GM12878 (cell line): Measurements from ENCODE around the gene UTP4. TPM values are rescaled to one million over a fixed set of nuclear protein-coding genes. Genes with fewer than 3 reads are reported as not detected.

Experiments used
- ATAC-seq: fragments of 200-7000 bp; cut with Tn5 transposase; 3 replicates; pipeline ENCODE4 v1.9.1; 2020; ENCODE audit warnings: mild to moderate bottlenecking, moderate library complexity
- BruUV-seq: library from RNA; stranded (reverse); fragments of 400-500 nt; replicated peaks from 2 replicates; lab custom pipeline; 2021; lab: Mats Ljungman, UMichigan
- CTCF ChIA-PET: fragments of 300-600 bp; sonication (Branson Sonifier 250); formaldehyde crosslinking; extraction: SDS; loops from one replicate; lab custom pipeline; 2021; ENCODE audit warnings: inconsistent platforms; lab: Yijun Ruan, JAX
- POLR2A ChIA-PET: fragments of 350-600 bp; formaldehyde crosslinking; extraction: SDS; loops from one replicate; lab custom pipeline; 2021; ENCODE audit warnings: inconsistent platforms; lab: Charles Lee
- RAD21 ChIA-PET: fragments of 300-600 bp; sonication (Branson Sonifier 250); formaldehyde crosslinking; loops from one replicate; lab custom pipeline; 2023; ENCODE audit warnings: antibody characterized with exemption; ENCODE audit not compliant: unreplicated experiment; lab: Charles Lee
- SMC1A ChIA-PET: fragments of 300-600 bp; sonication (Branson Sonifier 250); formaldehyde crosslinking; loops from one replicate; lab custom pipeline; 2023; ENCODE audit not compliant: unreplicated experiment, uncharacterized antibody; lab: Charles Lee
- DNase-seq: peaks from one replicate; pipeline ENCODE4 v3.0.0-alpha.2; 2011; ENCODE audit warnings: low read depth, low spot score
- FAIRE-seq: peaks from 3 replicates; lab custom pipeline; 2011; peaks lifted over from hg19 to GRCh38; lab: Jason Lieb, UNC
- H2AFZ ChIP-seq: 2 replicates; pipeline ENCODE4 v1.6.0; 2011; ENCODE audit warnings: low read depth, low read length, control low read depth; ENCODE audit not compliant: control insufficient read depth
- H3K27ac ChIP-seq: 2 replicates; pipeline ENCODE4 v1.5.1; 2011; ENCODE audit warnings: control low read depth; ENCODE audit not compliant: control insufficient read depth, insufficient read depth
- H3K27me3 ChIP-seq, 2 experiments: replicated peaks in 1 of 2; 2 replicates each; pipeline versions ENCODE4 v1.6.0 to v1.6.1; 2011; ENCODE audit warnings: low read length in 1 of 2; ENCODE audit not compliant: control insufficient read depth in 2 of 2, insufficient read depth in 2 of 2
- H3K36me3 ChIP-seq, 2 experiments: 2 replicates each; pipeline ENCODE4 v1.5.1; 2011; ENCODE audit warnings: low read length in 1 of 2; ENCODE audit not compliant: control insufficient read depth in 2 of 2, insufficient read depth in 2 of 2
- H3K4me1 ChIP-seq: 2 replicates; pipeline ENCODE4 v1.6.1; 2011; ENCODE audit warnings: mild to moderate bottlenecking, low read length, moderate library complexity, mixed read lengths; ENCODE audit not compliant: control insufficient read depth, insufficient read depth
- H3K4me2 ChIP-seq: 2 replicates; pipeline ENCODE4 v1.6.0; 2011; ENCODE audit warnings: control low read depth; ENCODE audit not compliant: control insufficient read depth, insufficient read depth
- H3K4me3 ChIP-seq: fragments of 200-600 bp; sonication (generic); 2 replicates; pipeline ENCODE4 v1.5.1; 2016
- H3K79me2 ChIP-seq: 2 replicates; pipeline ENCODE4 v1.6.0; 2011; ENCODE audit warnings: low read length; ENCODE audit not compliant: control insufficient read depth, insufficient read depth
- H3K9ac ChIP-seq: 2 replicates; pipeline ENCODE4 v1.8.0; 2011; ENCODE audit warnings: low read length, control low read depth, mixed read lengths; ENCODE audit not compliant: control insufficient read depth, insufficient read depth
- H3K9me3 ChIP-seq: replicated peaks from 3 replicates; pipeline ENCODE4 v1.5.1; 2011; ENCODE audit warnings: mild to moderate bottlenecking, low read length; ENCODE audit not compliant: control insufficient read depth, insufficient read depth
- H4K20me1 ChIP-seq: 2 replicates; pipeline ENCODE4 v1.6.0; 2011; ENCODE audit not compliant: control insufficient read depth, insufficient read depth
- CEBPB ChIP-seq, 2 experiments: fragments of 150-350 bp in 1 of 2; IDR thresholded peaks; 2 replicates each; pipeline ENCODE4 v1.6.1; 2012 to 2014; ENCODE audit warnings: low read depth in 2 of 2, low read length in 2 of 2, borderline replicate concordance in 1 of 2, inconsistent platforms in 1 of 2
- CHD1 ChIP-seq: IDR thresholded peaks from 2 replicates; pipeline ENCODE4 v1.6.1; 2012; ENCODE audit warnings: low read depth, low read length, improper control_type of control experiment
- E2F4 ChIP-seq: IDR thresholded peaks from 2 replicates; pipeline ENCODE4 v1.6.1; 2012; ENCODE audit warnings: low read depth, low read length, improper control_type of control experiment
- ELK1 ChIP-seq: IDR thresholded peaks from 2 replicates; pipeline ENCODE4 v1.6.1; 2012; ENCODE audit warnings: low read depth, low read length, improper control_type of control experiment
- ESRRA ChIP-seq: IDR thresholded peaks from 2 replicates; pipeline ENCODE4 v1.6.1; 2012; ENCODE audit warnings: mild to moderate bottlenecking, low read length, improper control_type of control experiment
- ZBTB11 ChIP-seq: fragments of 450-650 bp; formaldehyde crosslinking; IDR thresholded peaks from 2 replicates; pipeline ENCODE4 v1.5.0; 2022; ENCODE audit warnings: mild to moderate bottlenecking, missing genetic modification characterization
- ZBTB40 ChIP-seq: fragments of 450-650 bp; IDR thresholded peaks from 2 replicates; pipeline ENCODE4 v1.6.1; 2016; ENCODE audit warnings: mild to moderate bottlenecking, moderate library complexity, borderline replicate concordance
- ZNF207 ChIP-seq: fragments of 450-650 bp; IDR thresholded peaks from 2 replicates; pipeline ENCODE4 v1.6.1; 2014; ENCODE audit warnings: antibody characterized with exemption, mild to moderate bottlenecking, borderline replicate concordance
- ZZZ3 ChIP-seq: IDR thresholded peaks from 2 replicates; pipeline ENCODE4 v1.6.1; 2011; ENCODE audit warnings: low read depth; ENCODE audit not compliant: control insufficient read depth, insufficient read length
- WGBS: methylation state at CpG from one replicate; pipeline ENCODE4 v1.1.6; 2016; ENCODE audit warnings: low lambda C conversion rate; ENCODE audit not compliant: insufficient replicate concordance, insufficient coverage; ENCODE audit errors: missing lambda C conversion rate; 5-methylcytosine and 5-hydroxymethylcytosine counted together
- in situ Hi-C: fragments of 300-500 bp; cut with MboI; formaldehyde crosslinking; loops from 9 replicates; pipeline ENCODE4 v1.14.3; 2018; ENCODE audit warnings: mixed read lengths
- intact Hi-C: fragments of 100-400 bp; cut with micrococcal nuclease; formaldehyde crosslinking; loops from one replicate; pipeline ENCODE4 v1.14.2; 2022; ENCODE audit not compliant: unreplicated experiment
- polyA plus RNA-seq, 11 experiments: library from polyadenylated mRNA; depleted of rRNA in 4 of 11; unstranded in 6 of 11; stranded (reverse) in 5 of 11; fragments of >200 nt; fragmentation: Nextera tagmentation in 4 of 11; fragmentation: Illumina TruSeq in 1 of 11; extraction: Ambion mirVana in 4 of 11; extraction: Trizol in 1 of 11; gene quantifications; 1 replicate in 1 of 11; 2 replicates in 10 of 11; pipeline versions ENCODE4 v1.2.1 to v1.2.3, GENCODE V29; 2011 to 2016; ENCODE audit warnings: inconsistent platforms in 2 of 11, missing spikeins in 2 of 11, low read depth in 1 of 11
- total RNA-seq, 4 experiments: library from RNA; depleted of rRNA in 3 of 4; stranded (reverse); fragments of >200 nt in 3 of 4; fragmentation: Illumina TruSeq in 1 of 4; extraction: Trizol in 1 of 4; gene quantifications; 2 replicates each; pipeline versions ENCODE4 v1.2.1 to v1.2.3, GENCODE V29; 2013 to 2021

UTP4 gene
- total and polyA plus RNA-seq, 10 of the 15 experiments (the other 5 are each of a cell fraction or from before 2014, with no cell fraction given), result 32.5 to 131 (median 84.0) TPM

GRCh38 chr16:69087161-69087581, 45.3 kb upstream of the UTP4 start:
- in situ Hi-C loops, result no loop called here
- CTCF ChIA-PET, result no interaction called here
- TF ChIP-seq ELK1 (no peak), ZNF207 (no peak), ZBTB40 (no peak), E2F4 (no peak), ZBTB11 (CRISPR knock-in tag) (no peak), CEBPB (IDR thresholded peaks at IDR 0.05; ENCODE audit: borderline replicate concordance in 1 of 2, low read depth in 2 of 2, low read length in 2 of 2) (no peak), ESRRA (no peak), CHD1 (no peak), ZZZ3 (no peak)

More at GRCh38 chr16:69087161-69087581, 45.3 kb upstream of the UTP4 start:
- BruUV-seq, result no TSS peak
- Histone ChIP-seq H3K27ac (no peak overlapping the region), H3K9ac (no peak overlapping the region), H3K4me2 (no peak overlapping the region), H3K79me2 (no peaks in the 10 kb centered on the region), H3K9me3 (no peaks in the 10 kb centered on the region), H2AFZ (no peak overlapping the region), H4K20me1 (no peaks in the 10 kb centered on the region), H3K4me3 (no peak overlapping the region), H3K27me3 (no peaks in the 10 kb centered on the region), H3K4me1 (peaks cover 10% of the 10 kb centered on the region), H3K36me3 (no peaks in the 10 kb centered on the region; a peak in 1 of 4 replicates)
- SMC1A ChIA-PET, result no interaction called here
- RAD21 ChIA-PET, result no interaction called here
- 81% methylated on average over 3 of the region's 3 CpGs for WGBS
- FAIRE-seq (no peak), DNase-seq (no peak), ATAC-seq (no peak)
- intact Hi-C loops, result no loop called here
- POLR2A ChIA-PET, result interaction anchor here (0.6 kb wide), 1 partner anchor 24 kb away, joined by 3 read pairs; no protein-coding TSS in a partner anchor
